AG04450 (cell line): Measurements from ENCODE around the gene SIAH2. TPM values are rescaled to one million over a fixed set of nuclear protein-coding genes. Genes with fewer than 3 reads are reported as not detected.

Experiments
- CTCF ChIA-PET: fragments of 300-600, 350-600 bp; formaldehyde crosslinking; extraction: SDS; loops from one replicate; lab custom pipeline; 2022; ENCODE audit warnings: antibody characterized with exemption, inconsistent platforms; lab: Charles Lee
- POLR2A ChIA-PET: fragments of 350-600 bp; formaldehyde crosslinking; extraction: SDS; loops from one replicate; lab custom pipeline; 2021; ENCODE audit warnings: antibody characterized with exemption, inconsistent platforms; lab: Yijun Ruan, JAX
- DNase-seq: peaks from one replicate; pipeline ENCODE4 v3.0.0-alpha.2; 2011; ENCODE audit warnings: low read depth, low spot score
- H3K27ac ChIP-seq: one replicate; pipeline ENCODE4 v1.5.1; 2012; ENCODE audit warnings: low read depth, low read length, control low read depth
- H3K27me3 ChIP-seq: one replicate; pipeline ENCODE4 v1.6.0; 2012; ENCODE audit warnings: low read length; ENCODE audit not compliant: control insufficient read depth, insufficient read depth
- H3K4me3 ChIP-seq: 2 replicates; pipeline ENCODE4 v1.5.1; 2011; ENCODE audit warnings: mild to moderate bottlenecking, low read depth, low read length, control low read depth
- H3K9me3 ChIP-seq: 2 replicates; pipeline ENCODE4 v1.5.1; 2012; ENCODE audit warnings: low read length; ENCODE audit not compliant: control insufficient read depth, insufficient read depth
- CTCF ChIP-seq: IDR thresholded peaks from 2 replicates; pipeline ENCODE4 v1.5.1; 2011; ENCODE audit warnings: low read depth, low read length, control low read depth, inconsistent platforms
- polyA plus RNA-seq: library from polyadenylated mRNA; depleted of rRNA; stranded (reverse); fragments of >200 nt; gene quantifications from 2 replicates; pipeline ENCODE4 v1.2.3, GENCODE V29; 2011

SIAH2 gene
- polyA plus RNA-seq, 1 experiment, result 31.1 TPM

- Histone ChIP-seq H3K27me3 (no peaks in the 10 kb centered on the region), H3K27ac (no peak overlapping the region), H3K9me3 (peaks cover 14% of the 10 kb centered on the region), H3K4me3 (no peak overlapping the region)
- no peak for DNase-seq
- ChIA-PET POLR2A (interaction anchor here (0.6 kb wide), 1 partner anchor 16 kb away, joined by 3 read pairs; the partner anchor contains the start of gene SIAH2), CTCF (interaction anchor here (1.1 to 1.8 kb wide), 2 partner anchors 9 to 17 kb away, joined by 3 to 8 read pairs; no protein-coding TSS in a partner anchor)
- no peak for TF ChIP-seq CTCF
Observed at GRCh38 chr3:150778793-150779401, 15.9 kb upstream of the SIAH2 start.

GRCh38 chr3:150775001-150775599 lies 12.1 kb upstream of the SIAH2 start:
- DNase-seq, result peak; percentile 43
- peaks cover 14% of the 10 kb centered on the region for H3K9me3 ChIP-seq
- no peaks in the 10 kb centered on the region for H3K27me3 ChIP-seq
- H3K27ac ChIP-seq, result no peak overlapping the region
- CTCF ChIA-PET, result interaction anchor here (0.7 to 4.4 kb wide), 4 partner anchors 11 to 88 kb away, joined by 3 to 38 read pairs (median 5); no protein-coding TSS in a partner anchor
- H3K4me3 ChIP-seq, result no peak overlapping the region
- POLR2A ChIA-PET, result interaction anchor here (0.8 to 1.1 kb wide), 2 partner anchors 12 to 14 kb away, joined by 3 to 10 read pairs; partner anchors contain the start of gene SIAH2
- TF ChIP-seq CTCF, result no peak

- no peak overlapping the region for H3K4me3 ChIP-seq
- CTCF ChIA-PET, result interaction anchor here (1.3 to 4.4 kb wide), 2 partner anchors 11 to 14 kb away, joined by 4 to 38 read pairs; no protein-coding TSS in a partner anchor
- TF ChIP-seq CTCF, result no peak
- POLR2A ChIA-PET, result no interaction called here
- DNase-seq, result no peak
- no peak overlapping the region for H3K27ac ChIP-seq
- H3K27me3 ChIP-seq, result no peaks in the 10 kb centered on the region
- H3K9me3 ChIP-seq, result peaks cover 11% of the 10 kb centered on the region
Observed at GRCh38 chr3:150773616-150774192, 10.7 kb upstream of the SIAH2 start.

GRCh38 chr3:150771600-150771999 lies 8.6 kb upstream of the SIAH2 start:
- DNase-seq, result no peak
- CTCF ChIA-PET, result interaction anchor here (1.3 kb wide), 1 partner anchor 16 kb away, joined by 5 read pairs; no protein-coding TSS in a partner anchor
- H3K27ac ChIP-seq, result no peak overlapping the region
- H3K9me3 ChIP-seq, result peaks cover 8% of the 10 kb centered on the region
- H3K27me3 ChIP-seq, result no peaks in the 10 kb centered on the region
- TF ChIP-seq CTCF, result no peak
- no peak overlapping the region for H3K4me3 ChIP-seq
- POLR2A ChIA-PET, result no interaction called here
